Measurements from ENCODE around the gene DMD. TPM values are rescaled to one million over a fixed set of nuclear protein-coding genes. Genes with fewer than 3 reads are reported as not detected.
"Not testable (repeated sequence)": the region's sequence is repeated elsewhere in the genome, so short reads cannot be mapped to it uniquely, and the experiment has no call there.

Gene DMD
- total RNA-seq, 1 donor from 2014 or later, result 9.7 TPM

DNA sequence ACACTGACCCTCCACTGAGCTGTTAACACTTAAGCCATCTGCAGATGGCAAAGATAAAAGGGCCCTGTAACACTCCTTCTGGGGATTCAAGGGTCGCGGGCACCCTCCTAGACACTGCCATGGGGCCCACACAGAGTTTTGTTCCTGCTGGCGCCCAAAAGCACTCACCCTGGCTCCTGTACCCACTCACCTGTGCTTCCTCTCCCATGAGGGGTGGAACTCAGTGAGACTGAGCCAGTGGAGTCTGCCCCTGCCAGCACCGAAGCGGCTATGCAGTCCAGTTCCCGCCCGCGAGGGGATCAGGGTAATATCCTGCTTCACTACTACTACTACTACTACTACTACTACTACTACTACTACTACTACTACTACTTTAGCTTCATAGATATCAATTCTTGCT lies 1827.4 kb downstream of the DMD start:
- DNase-seq (ENCODE audit: low read depth, low spot score), result no peak
- H3K27me3 Mint-ChIP-seq (ENCODE audit: low read depth), result no peaks in the 10 kb centered on the region
- TF ChIP-seq, protein P1, sequence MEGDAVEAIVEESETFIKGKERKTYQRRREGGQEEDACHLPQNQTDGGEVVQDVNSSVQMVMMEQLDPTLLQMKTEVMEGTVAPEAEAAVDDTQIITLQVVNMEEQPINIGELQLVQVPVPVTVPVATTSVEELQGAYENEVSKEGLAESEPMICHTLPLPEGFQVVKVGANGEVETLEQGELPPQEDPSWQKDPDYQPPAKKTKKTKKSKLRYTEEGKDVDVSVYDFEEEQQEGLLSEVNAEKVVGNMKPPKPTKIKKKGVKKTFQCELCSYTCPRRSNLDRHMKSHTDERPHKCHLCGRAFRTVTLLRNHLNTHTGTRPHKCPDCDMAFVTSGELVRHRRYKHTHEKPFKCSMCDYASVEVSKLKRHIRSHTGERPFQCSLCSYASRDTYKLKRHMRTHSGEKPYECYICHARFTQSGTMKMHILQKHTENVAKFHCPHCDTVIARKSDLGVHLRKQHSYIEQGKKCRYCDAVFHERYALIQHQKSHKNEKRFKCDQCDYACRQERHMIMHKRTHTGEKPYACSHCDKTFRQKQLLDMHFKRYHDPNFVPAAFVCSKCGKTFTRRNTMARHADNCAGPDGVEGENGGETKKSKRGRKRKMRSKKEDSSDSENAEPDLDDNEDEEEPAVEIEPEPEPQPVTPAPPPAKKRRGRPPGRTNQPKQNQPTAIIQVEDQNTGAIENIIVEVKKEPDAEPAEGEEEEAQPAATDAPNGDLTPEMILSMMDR (conservative IDR thresholded peaks at IDR 0.05), result no peak
- no peak overlapping the region for H3K27ac Mint-ChIP-seq (ENCODE audit: unreplicated experiment)
- H3K4me1 Mint-ChIP-seq, result peaks cover 4% of the 10 kb centered on the region
- H3K4me3 Mint-ChIP-seq, result no peak overlapping the region
- H3K9me3 Mint-ChIP-seq, result peaks cover 13% of the 10 kb centered on the region
- peaks cover 11% of the 10 kb centered on the region for H3K36me3 Mint-ChIP-seq (ENCODE audit: low read depth)

DNA sequence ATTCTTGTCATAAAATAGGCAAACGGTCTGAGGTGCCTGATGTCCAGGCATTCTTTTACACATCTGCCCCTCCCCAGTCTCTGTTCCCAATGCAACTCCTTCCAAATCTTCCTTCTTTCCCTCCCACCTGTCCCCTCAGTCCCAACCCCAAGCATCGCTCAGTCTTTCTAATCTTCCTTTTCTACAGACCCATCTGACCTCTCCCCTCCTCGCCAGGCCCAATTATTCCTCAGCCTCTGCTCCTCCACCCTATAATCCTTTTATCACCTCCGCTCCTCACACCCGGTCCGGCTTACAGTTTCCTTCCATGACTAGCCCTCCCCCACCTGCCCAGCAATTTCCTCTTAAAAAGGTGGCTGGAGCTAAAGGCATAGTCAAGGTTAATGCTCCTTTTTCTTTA lies 1832.4 kb downstream of the DMD start:
- H3K27ac Mint-ChIP-seq (ENCODE audit: unreplicated experiment); H3K9me3 Mint-ChIP-seq; H3K4me3 Mint-ChIP-seq; H3K4me1 Mint-ChIP-seq; H3K27me3 Mint-ChIP-seq (ENCODE audit: low read depth); DNase-seq (ENCODE audit: low read depth, low spot score); H3K36me3 Mint-ChIP-seq (ENCODE audit: low read depth): not testable (repeated sequence)

DNA sequence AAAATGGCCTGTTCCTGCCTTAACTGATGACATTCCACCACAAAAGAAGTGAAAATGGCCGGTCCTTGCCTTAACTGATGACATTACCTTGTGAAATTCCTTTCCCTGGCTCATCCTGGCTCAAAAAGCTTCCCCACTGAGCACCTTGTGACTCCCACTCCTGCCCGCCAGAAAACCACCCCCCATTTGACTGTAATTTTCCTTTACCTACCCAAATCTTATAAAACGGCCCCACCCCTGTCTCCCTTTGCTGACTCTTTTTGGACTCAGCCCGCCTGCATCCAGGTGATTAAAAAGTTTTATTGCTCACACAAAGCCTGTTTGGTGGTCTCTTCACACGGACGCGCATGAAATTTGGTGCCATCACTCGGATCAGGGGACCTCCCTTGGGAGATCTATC lies 1833.5 kb downstream of the DMD start:
- not testable (repeated sequence) for H3K27ac Mint-ChIP-seq (ENCODE audit: unreplicated experiment); DNase-seq (ENCODE audit: low read depth, low spot score); H3K4me3 Mint-ChIP-seq; H3K36me3 Mint-ChIP-seq (ENCODE audit: low read depth); H3K4me1 Mint-ChIP-seq; H3K27me3 Mint-ChIP-seq (ENCODE audit: low read depth); H3K9me3 Mint-ChIP-seq

DNA sequence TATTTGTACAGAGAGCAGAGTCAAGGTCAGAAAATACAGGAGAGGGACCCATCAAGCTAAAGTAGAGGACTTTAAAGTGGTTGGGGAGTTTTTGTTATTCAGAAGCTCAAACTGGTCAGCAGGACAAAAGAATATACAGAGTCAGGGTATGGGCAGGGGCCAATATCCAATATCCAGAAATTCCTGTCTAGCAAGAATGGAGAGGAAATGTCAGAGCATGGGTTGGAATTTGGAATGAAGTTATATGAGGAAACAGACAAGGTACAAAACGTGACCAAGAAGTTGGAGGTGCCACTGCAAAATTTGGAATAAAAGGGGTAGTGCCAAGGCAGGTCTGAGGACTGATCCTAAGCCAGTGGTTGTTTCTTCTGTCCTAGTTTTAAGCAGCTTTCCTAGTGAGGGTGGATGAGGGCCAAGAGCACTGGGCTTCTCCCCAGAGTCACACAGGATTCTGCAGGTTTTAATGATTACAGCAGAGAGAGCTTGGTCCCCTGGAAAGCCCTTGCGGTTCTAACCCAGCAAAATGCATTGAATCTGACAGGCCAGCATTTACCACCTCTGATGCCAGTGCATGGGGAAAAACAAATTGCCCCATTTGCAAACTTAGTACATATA lies 1834.8 kb downstream of the DMD start:
- H3K4me1 Mint-ChIP-seq, result no peaks in the 10 kb centered on the region
- TF ChIP-seq, protein P1 (conservative IDR thresholded peaks at IDR 0.05), result no peak
- H3K9me3 Mint-ChIP-seq, result peaks cover 6% of the 10 kb centered on the region
- no peak for DNase-seq (ENCODE audit: low read depth, low spot score)
- H3K27me3 Mint-ChIP-seq (ENCODE audit: low read depth), result no peaks in the 10 kb centered on the region
- H3K36me3 Mint-ChIP-seq (ENCODE audit: low read depth), result peaks cover 3% of the 10 kb centered on the region
- H3K4me3 Mint-ChIP-seq, result no peak overlapping the region
- no peak overlapping the region for H3K27ac Mint-ChIP-seq (ENCODE audit: unreplicated experiment)

DNA sequence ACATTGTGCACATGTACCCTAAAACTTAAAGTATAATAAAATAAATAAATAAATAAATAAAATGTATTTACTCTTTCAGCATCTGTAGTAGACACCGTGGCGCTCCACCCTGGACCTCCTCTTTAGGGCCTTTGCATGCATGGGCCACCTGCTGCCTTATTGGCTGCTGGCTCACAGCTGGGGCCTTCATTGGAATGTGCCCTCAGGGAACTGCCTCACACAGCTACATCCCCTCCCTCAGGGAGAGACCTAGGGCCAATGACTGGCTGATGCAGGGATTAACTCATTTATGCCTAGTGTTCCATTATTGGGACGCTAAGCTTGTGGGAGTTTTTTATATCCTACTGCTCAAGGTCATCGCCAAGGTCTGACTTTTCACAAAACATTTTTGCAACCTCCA lies 1836.6 kb downstream of the DMD start:
- Mint-ChIP-seq H3K27me3 (ENCODE audit: low read depth) (no peaks in the 10 kb centered on the region), H3K36me3 (ENCODE audit: low read depth) (peaks cover 3% of the 10 kb centered on the region), H3K4me3 (no peak overlapping the region), H3K4me1 (no peaks in the 10 kb centered on the region), H3K27ac (ENCODE audit: unreplicated experiment) (no peak overlapping the region), H3K9me3 (peaks cover 13% of the 10 kb centered on the region)
- TF ChIP-seq, protein P1 (conservative IDR thresholded peaks at IDR 0.05), result no peak
- DNase-seq (ENCODE audit: low read depth, low spot score), result no peak

DNA sequence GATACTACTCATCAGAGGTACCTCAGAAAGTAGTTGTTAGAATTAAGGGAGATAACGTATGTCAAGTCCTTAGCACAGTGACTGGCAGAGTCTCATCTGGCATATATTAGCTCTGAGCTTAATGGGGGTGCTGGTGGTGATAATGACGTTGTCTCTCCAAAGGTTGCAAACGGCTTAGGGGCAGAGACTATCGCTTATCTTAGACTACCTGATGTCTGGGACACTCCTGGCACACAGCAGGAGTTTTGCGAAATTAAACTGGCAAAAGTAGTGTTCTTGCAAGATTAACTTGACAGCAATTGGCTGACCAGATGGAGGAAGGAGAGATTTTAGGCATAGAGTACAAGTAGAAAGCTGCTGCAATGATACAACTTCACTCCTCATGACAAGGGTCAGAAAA lies 1839.4 kb downstream of the DMD start:
- no peak overlapping the region for H3K27ac Mint-ChIP-seq (ENCODE audit: unreplicated experiment)
- DNase-seq (ENCODE audit: low read depth, low spot score), result no peak
- H3K9me3 Mint-ChIP-seq, result peaks cover 16% of the 10 kb centered on the region
- peaks cover 8% of the 10 kb centered on the region for H3K36me3 Mint-ChIP-seq (ENCODE audit: low read depth)
- H3K4me1 Mint-ChIP-seq, result no peaks in the 10 kb centered on the region
- H3K27me3 Mint-ChIP-seq (ENCODE audit: low read depth), result no peaks in the 10 kb centered on the region
- H3K4me3 Mint-ChIP-seq, result no peak overlapping the region
- TF ChIP-seq, protein P1 (conservative IDR thresholded peaks at IDR 0.05), result no peak
